ENCODE measurements around the gene NUDT3.
"Not testable (repeated sequence)": the region's sequence is repeated elsewhere in the genome, so short reads cannot be mapped to it uniquely, and the experiment has no call there.

NUDT3 gene

GRCh38 chr6:34343806-34344205 lies 48.7 kb downstream of the NUDT3 start:
- DNase-seq (ENCODE audit: low spot score), result no peak

GRCh38 chr6:34342247-34342646 lies 50.2 kb downstream of the NUDT3 start:
- DNase-seq (ENCODE audit: low spot score), result no peak

- DNase-seq (ENCODE audit: low spot score), result peak; percentile 32
Observed at GRCh38 chr6:34341481-34341971, 50.9 kb downstream of the NUDT3 start.

GRCh38 chr6:34340906-34341480 lies 51.5 kb downstream of the NUDT3 start:
- no peak for DNase-seq (ENCODE audit: low spot score)

GRCh38 chr6:34340394-34340793 lies 52.1 kb downstream of the NUDT3 start:
- DNase-seq (ENCODE audit: low spot score), result no peak

- no peak for DNase-seq (ENCODE audit: low spot score)
Observed at GRCh38 chr6:34339971-34340370, 52.5 kb downstream of the NUDT3 start.

- no peak for DNase-seq (ENCODE audit: low spot score)
Observed at GRCh38 chr6:34339432-34339831, 53.0 kb downstream of the NUDT3 start.

- DNase-seq (ENCODE audit: low spot score), result no peak
Observed at GRCh38 chr6:34338811-34339210, 53.7 kb downstream of the NUDT3 start.

- no peak for DNase-seq (ENCODE audit: low spot score)
Observed at GRCh38 chr6:34338377-34338776, 54.1 kb downstream of the NUDT3 start.

- no peak for DNase-seq (ENCODE audit: low spot score)
Observed at GRCh38 chr6:34334796-34335416, 57.6 kb downstream of the NUDT3 start.

GRCh38 chr6:34333858-34334257 lies 58.6 kb downstream of the NUDT3 start:
- DNase-seq (ENCODE audit: low spot score), result no peak

- no peak for DNase-seq (ENCODE audit: low spot score)
Observed at GRCh38 chr6:34332251-34333198, 59.9 kb downstream of the NUDT3 start.

- no peak for DNase-seq (ENCODE audit: low spot score)
Observed at GRCh38 chr6:34331371-34332050, 61.0 kb downstream of the NUDT3 start.

GRCh38 chr6:34329814-34330213 lies 62.7 kb downstream of the NUDT3 start:
- not testable (repeated sequence) for DNase-seq (ENCODE audit: low spot score)

- DNase-seq (ENCODE audit: low spot score), result no peak
Observed at GRCh38 chr6:34328969-34329368, 63.5 kb downstream of the NUDT3 start.

- not testable (repeated sequence) for DNase-seq (ENCODE audit: low spot score)
Observed at GRCh38 chr6:34327313-34328205, 64.9 kb downstream of the NUDT3 start.

- DNase-seq (ENCODE audit: low spot score), result no peak
Observed at GRCh38 chr6:34325633-34326032, 66.8 kb downstream of the NUDT3 start.

GRCh38 chr6:34324738-34325444 lies 67.6 kb downstream of the NUDT3 start:
- DNase-seq (ENCODE audit: low spot score), result peak; percentile 50

GRCh38 chr6:34324221-34324620 lies 68.2 kb downstream of the NUDT3 start:
- not testable (repeated sequence) for DNase-seq (ENCODE audit: low spot score)

- no peak for DNase-seq (ENCODE audit: low spot score)
Observed at GRCh38 chr6:34323300-34323699, 69.2 kb downstream of the NUDT3 start.

All from AG08396 (cell line).